Measurements from ENCODE around the gene FBXO3.

The FBXO3 gene

GRCh38 chr11:33704240-33705002 is 69.9 kb downstream of the FBXO3 start:
- TF ChIP-seq ZFX (IDR thresholded peaks at IDR 0.05; ENCODE audit: borderline replicate concordance) (no peak), CTCF (IDR thresholded peaks at IDR 0.05) (no peak)
- H3K27ac ChIP-seq: no peak overlapping the region

DNA sequence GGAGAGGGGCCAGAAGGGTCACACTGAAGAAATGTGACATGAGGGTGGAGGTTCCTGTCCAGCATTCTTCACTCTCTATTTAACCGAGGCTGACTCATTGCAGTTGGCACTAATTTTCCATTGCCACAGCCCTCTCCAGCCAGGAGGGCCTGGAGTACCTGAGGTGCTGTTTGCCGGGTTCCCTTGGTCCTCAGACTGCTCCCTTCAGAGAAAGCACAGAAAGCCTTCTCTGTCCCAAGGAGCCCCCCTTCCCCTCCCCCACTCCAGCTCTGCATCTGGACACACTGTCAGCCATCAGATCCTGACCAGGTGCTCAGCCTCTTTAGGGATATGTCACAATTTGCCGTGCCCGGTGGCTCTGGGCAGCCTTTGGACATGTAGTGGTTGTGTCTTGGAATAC is 70.5 kb downstream of the FBXO3 start:
- TF ChIP-seq ZFX (IDR thresholded peaks at IDR 0.05; ENCODE audit: borderline replicate concordance) (no peak), CTCF (IDR thresholded peaks at IDR 0.05) (no peak)
- H3K27ac ChIP-seq: no peak overlapping the region

DNA sequence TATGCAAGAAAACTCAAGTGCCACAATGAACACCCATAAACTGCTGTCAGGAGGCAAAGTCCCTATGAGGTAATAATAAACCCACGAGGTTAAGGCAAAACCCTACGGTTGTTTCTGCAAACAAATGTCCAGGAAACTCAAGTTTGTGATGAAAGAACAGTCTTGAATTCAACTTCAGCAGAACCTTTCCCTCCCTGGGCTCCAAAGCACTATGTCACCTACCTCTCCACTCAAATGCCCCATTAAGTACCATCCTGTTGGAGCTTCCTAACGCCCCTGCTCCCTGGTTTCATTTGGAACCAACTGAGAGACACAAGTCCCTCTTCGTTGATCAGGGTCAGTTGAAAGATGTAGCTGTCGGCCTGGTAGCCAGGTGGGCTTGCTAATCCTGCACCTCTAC is 71.1 kb downstream of the FBXO3 start:
- TF ChIP-seq ZFX (IDR thresholded peaks at IDR 0.05; ENCODE audit: borderline replicate concordance): no peak
- H3K27ac ChIP-seq: no peak overlapping the region

DNA sequence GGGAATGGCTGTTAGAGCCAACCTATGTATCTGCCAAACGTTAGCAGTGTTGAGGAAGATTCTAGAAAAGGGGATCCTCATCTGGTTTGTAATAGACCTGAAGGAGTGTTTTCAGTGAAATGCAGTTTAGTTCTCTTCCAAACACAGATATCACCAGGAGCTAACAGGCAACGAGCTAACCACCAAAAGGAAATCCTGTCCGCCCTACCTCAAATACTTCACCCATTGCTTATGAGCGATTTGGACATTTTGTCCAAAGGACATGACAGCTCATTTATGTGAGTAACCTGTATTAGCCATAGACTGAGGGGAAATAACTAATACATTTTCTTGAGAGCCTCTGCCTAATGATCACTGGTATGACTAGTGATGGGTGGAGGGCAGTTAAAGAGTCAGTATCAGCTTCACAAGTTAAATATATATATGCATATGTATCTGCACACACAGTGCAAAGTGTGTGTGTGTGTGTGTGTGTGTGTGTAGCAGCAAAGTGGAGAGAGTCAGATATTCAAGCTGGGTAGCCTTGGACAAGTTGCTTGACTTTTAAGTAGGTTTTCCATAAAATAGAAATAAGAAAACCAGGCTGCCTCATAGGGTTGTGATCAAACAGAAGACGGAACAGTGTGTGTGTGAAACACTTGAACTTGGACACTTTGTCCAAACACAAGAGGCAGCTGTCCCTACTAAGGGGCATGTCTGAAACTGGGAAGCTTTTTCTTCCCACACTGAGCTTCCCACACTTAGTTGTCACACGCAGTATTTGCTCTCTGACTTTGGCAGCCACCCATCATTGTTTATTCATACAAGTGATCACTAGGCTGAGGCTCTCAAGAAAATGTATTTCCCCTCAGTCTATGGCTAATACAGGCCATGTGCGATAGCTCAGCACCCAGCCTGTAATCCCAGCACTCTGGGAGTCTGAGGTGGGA is 72.8 kb downstream of the FBXO3 start:
- peak overlapping the region; percentile 64 for H3K27ac ChIP-seq

DNA sequence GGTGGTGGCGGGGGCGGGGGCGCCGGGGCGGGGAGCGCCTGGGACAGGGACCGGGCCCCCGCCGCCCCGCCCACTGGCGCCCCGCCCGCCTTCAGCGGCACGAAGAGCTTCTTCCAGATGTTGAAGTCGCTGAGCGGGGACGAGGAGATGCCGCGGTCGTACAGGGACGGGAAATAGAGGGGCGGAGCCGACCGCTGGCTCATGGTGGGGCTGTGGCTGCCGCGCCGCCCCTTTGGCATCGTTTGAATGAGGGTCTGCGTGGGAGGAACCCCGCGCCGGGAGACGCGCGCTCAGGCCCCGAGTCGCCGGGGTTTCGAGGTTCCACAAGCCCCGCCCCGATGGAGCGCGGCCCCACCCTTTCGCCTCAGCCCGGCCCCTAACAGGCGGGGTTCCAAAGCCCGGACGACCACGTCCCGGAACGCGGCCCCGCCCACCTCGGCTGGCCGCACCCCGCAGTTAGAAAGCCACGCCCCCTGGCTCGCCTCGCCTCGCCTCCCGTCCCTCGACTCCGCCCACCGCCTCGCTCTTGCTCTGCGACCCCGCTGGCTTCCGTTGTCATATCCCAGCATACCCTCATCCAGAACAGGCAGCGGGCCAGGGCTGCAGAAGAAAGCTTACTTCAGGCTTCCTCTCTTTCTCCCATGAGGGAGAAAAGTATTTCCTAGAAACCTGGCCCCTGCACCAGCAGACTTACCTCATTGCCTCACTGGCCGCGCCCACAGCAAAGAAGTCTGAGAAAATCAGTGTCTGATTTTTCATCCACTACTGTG is 73.6 kb downstream of the FBXO3 start, which contains the start of gene C11orf91:
C11orf91 (minus strand) TSS at position 325 of the 770 bp plus-strand sequence; CDS start at position 239, 86 bp downstream.
- peak within 1 kb of the TSS; percentile 64 for H3K27ac ChIP-seq
- TF ChIP-seq ZFX (IDR thresholded peaks at IDR 0.05; ENCODE audit: borderline replicate concordance) (no peak), CTCF (IDR thresholded peaks at IDR 0.05) (no peak)

More for the DNA sequence above, 72.8 kb downstream of the FBXO3 start:
- TF ChIP-seq ZFX (IDR thresholded peaks at IDR 0.05; ENCODE audit: borderline replicate concordance): no peak
- TF ChIP-seq CTCF (IDR thresholded peaks at IDR 0.05): no peak

DNA sequence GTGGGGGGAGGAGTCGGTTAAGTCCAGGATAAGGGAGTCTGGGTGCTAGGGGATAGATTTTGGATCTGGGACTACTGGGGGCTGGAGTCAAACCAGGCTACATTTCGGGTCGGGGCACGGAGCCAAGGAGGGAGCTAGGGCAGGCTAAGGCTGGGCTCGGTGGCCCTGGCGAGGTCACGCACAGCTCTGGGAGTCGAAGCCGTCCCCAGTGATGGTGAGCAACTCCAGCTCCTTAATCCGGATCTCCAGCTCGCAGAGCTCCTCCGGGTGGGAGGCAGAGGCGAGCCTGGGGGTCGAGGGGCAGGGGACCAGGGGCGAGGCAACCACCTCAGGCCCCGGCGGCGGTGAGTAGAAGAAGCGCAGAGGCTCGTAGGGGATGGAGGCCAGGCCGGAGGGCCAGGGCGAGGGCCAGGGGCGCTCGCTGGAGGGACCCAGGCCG is 74.2 kb downstream of the FBXO3 start:
- H3K27ac ChIP-seq: no peak overlapping the region

More for the DNA sequence above, 74.2 kb downstream of the FBXO3 start:
- TF ChIP-seq ZFX (IDR thresholded peaks at IDR 0.05; ENCODE audit: borderline replicate concordance) (no peak), CTCF (IDR thresholded peaks at IDR 0.05) (no peak)
